Measurements from ENCODE around the gene LRMDA.

Gene LRMDA

DNA sequence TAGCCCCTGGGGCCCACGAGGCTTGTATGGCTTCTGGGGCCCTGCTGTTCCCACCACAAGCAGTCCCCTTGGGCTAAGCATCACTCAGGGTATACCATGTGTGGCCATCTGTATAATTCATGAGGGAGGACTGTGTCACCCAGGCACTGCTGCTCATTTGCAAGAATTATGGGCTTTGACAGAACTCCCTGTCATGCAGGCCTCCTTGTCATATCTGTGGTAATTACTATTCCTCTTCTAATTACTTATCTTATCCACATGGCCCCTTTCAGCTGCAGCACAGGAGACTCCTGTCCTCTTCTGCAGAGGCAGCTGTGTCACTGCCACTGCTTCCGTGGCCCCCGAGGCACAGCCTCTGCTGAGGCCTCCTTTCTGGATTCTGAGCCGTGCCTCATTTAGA is 46.3 kb downstream of the LRMDA start:
- no peak for DNase-seq

DNA sequence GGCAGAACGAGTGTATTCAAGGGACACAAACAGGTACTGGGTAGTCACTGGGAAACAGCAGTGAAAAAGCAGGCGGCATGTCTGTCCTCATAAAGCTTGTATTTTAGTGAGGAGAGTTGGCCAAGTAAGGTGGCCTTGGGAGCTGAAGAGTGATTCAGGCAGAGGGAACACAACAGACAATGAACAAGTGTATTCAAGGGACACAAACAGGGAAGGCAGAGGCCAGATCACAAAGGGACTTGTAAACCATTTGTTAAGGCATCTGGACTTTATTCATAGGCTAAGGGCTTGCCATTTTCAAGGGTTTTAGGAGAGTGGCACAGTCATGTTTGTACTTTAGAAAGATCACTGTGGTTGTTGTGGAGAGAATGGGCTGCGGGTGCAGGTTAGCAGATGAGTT is 49.0 kb downstream of the LRMDA start:
- no peak for DNase-seq

DNA sequence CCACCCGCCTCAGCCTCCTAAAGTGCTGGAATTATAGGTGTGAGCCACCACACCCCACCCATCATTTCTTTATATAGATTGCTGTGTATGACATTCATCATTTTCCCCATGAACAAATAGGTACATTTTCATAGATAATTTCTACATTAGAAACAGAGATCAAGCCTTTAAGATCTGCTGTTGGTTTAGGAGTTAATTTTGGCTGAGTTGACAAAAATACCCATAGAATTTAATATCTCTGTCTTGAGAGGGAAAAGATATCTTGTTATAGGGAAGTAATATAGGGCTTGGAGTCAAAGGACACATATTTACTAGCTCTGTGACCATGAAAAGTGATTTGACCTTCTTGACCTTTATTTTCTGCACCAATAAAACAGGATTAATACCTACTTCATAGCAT is 51.8 kb downstream of the LRMDA start:
- DNase-seq = no peak

DNA sequence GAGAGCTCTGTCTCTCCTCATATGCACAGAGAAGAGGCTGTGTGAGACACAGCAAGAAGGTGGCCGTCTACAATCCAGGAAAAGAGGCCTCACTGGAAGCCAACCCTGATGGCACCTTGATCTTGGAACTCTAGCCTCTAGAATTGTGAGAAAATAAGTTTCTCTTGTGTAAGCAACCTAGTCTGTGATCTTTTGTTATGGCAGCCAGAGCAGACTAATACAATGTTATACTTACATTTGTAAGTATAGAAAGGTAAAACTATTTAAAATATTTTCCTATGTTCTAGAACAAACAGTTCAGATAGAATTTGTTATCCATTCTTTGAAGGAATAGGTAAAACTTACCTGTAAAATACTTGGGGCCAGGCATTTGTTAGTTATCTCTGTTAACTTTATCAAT is 53.3 kb downstream of the LRMDA start:
- DNase-seq = no peak

DNA sequence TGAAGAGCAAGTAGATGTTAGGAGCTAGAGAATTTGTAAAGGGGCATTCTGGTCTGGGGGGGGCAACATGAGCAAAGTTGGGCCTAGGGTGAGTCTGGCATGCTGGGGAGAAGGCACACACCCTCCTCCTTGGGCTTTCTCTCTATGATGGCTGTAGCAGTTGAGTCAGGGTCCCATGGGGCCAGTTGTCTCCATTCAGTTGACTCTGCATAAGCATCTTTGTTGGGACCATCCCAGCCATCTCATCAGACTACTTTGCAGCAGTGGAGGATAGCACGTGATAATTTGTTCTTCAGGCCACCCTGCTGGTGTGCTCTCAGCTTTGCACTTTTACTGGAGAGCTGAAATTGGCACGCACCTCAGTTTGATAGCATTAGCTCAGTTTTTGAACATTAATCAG is 55.2 kb downstream of the LRMDA start:
- no peak for DNase-seq

DNA sequence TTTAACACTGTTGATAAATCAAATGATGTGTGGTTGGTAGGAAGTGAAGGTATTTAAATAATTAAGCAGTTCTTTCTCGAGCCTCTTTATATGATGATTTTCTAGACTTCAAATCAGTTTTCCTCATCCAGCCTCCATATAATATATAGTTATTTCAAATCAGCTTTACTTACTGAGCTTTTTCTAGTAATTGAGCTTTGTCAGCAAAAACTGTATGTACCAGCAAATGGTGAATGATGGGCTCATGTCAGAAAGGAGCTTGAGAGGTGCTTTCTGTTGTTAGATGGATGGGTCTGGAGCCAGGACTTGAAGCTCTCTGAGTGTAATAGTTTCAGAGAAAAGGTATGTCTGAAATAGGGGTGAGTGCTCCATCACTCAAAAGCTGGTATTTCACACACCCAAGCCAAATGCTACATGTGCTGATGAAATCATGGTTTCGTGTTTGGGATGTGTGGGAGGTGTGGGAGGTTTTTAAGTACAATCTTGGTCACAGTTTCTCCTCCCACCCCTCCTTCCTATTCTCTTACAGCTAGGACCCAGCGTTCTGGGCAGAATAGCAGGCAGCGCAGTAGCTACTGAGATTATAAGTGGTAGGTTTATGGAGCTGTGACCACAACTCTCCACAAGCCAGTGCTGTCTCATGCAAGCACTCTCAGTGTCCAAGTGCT is 55.8 kb downstream of the LRMDA start:
- no peak for DNase-seq

DNA sequence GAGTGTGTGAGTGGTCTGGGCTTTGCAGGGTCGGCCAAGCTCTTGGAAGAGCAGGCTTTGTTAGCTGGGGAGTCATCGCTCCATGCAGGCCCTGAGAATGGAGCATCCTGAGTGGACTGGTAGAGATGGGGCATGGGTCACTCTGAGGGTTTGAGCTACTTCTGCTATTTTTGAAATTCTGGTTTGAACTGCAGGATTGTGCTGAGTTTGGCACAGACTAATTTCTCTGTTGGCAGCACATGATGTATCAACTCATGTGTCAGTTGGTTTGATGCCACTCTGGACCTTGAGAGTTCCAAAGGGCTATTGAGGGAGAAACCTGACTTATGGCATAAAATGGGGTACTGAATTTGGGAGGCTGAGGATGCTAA is 56.3 kb downstream of the LRMDA start:
- no peak for DNase-seq

DNA sequence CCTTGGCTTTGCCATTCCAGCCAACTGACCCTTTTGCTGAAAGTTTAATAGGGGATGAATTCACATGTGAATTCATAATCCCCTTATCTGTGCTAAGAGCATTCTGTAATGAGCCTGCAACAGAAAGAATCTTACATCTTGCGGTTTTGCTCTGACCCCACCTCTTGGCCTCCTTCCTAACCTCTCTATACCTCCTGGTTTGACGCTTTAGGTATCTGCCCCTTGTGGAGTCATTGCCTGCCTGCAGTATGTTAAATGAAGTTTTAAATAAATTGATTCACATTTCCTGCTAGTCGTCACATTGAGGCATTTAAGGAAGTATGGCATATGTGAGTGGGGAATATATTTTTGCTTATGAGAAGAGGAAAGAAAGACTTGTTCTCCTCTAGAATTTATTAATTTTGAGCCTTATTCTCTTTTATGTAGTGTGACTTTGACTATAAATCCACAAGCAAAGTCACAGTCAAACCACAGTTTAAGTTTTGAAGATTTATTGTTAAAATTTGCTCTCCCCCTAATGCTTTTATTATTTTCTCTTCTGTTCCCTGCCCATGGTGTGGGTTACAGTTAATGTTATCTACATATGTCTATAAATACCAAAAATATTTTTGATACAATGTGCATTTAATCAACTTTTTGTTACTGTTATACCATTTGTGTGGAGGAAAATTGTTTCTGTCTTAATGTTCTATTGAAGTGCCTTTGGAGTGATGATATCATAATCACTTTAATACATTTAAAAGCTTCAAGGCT is 60.9 kb downstream of the LRMDA start:
- DNase-seq = no peak

DNA sequence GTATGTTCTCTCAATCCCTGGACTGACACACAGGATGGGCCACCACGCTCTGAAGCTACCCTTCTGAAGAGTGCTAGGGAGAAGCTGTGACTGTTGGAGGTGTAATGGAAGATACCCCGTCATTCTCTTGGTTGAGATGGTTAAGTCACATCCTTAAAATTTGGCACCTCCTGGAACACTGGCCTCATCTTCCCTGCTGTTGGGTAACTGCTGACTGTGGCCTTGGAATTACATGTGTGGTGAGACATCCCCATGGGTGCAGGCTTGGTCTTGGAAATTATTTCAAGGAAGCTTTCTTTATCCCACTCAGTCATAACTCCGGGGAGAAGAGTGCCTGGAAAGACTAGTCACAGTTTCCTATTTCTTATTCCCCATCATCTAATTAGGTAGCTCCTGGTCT is 62.0 kb downstream of the LRMDA start:
- no peak for DNase-seq

DNA sequence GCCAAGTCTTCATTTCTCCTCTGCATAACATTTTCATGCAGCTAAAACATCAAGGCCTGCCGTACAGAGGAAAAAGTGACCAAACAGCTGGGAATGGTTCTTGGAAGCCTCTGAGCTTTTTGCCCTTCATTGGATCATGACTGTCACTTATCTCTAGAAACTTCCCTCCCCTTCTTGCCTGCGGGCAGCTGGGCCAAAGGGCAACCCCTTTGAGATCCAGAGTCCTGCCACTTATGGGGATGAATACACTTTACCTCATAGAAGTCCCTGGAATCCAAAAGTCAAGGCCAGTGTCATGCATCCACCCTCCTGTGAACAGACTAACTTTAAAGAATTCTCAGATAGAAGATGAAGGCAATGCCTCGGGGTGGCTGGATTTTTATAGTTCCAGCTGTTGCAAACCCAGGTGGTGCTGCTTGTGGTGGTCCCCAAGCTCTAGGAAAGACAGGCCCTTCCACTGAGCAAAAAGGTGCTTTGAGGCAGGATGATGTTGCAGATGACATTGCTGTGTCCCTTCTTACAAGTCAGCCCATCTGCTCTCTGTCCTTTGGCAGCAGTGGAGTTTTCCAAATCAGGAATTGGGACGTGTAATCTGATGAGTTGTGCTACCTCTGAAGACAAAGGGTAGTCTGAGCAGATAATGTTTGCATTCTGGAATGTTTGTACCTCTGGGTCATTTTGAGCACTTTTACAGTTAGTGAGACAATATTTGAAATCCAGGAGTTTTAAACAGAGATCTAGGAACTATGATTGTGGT is 64.2 kb downstream of the LRMDA start:
- DNase-seq = no peak

DNA sequence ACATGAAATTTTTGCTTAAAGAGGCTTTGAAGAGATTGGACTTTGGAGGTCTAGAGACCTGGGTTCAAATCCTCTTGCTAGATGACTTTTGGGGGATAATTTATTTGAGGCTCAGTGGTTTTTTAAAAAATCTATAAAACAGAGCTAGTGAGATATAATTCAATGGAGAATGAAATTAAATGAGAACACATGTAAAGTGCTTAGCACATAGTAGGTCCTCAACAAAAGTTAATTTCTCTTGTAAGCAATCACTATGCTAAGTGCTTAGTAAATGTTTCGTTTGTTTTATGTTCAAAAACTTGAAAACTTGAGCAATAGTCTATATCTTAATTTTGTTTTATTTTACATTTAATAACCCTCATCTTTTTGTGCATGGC is 64.8 kb downstream of the LRMDA start:
- DNase-seq = no peak

DNA sequence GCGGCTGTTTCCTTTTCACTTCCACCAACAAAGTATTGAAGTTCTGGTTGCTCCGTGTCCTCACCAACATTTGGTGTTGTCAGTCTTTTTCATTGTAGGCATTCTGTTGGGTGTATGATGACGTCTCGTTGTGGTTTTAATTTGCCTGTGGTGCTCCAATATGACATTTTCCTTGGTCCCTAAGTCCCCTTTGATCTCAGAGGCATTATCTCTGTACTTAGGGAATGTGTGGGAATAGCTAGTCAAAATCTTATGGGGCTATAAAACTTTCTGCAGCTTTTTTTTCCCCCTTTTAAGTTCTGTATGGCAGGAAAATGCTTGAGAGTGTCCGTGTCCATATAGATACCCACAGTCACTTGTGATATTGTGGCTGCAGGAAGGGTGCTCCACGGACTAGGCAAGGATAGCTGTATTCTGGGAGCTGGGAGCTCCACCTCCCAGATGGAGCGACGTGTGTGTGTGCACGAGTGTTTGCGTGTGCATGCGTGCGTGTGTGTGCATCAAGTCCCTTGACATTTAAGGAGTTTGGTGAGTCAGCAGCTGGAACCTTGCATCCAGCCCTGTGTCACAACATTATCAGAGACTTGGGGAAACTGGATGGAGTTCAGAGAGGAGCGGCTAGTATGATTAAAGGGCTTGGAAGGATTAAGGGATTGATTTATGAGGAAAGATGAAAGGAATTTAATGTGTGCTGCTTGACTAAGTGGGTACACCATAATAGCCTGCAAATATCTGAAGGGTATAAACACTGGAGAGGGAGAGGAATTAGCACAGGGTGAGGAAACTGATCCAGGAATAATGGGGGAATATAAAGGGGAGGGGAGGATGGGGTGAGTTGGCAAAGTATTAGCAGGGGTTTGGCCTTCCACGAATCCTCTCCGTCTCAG is 66.8 kb downstream of the LRMDA start:
- DNase-seq = no peak

DNA sequence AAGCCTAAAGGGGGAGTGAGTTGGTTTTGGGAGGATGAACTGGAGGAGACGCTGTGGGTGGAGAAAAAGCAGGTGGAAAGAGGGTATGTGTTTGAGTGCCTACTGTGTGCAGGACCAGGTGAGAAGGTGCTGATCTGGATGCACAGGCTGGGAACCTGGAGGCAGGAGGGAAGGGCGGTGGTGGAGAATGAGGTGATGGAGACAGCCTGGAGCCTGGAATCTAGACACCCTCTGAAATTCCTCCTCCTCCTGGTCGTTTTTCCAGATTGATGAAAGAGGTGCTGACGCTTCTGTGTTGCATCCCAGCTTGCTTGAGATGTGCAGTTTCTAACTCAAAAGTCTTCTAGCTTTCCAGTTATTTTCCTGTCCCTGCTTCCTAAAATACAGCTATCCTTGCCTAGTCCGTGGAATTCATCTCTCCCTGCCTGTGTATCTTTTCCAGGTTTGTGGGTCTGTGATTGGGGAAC is 67.5 kb downstream of the LRMDA start:
- DNase-seq = no peak

DNA sequence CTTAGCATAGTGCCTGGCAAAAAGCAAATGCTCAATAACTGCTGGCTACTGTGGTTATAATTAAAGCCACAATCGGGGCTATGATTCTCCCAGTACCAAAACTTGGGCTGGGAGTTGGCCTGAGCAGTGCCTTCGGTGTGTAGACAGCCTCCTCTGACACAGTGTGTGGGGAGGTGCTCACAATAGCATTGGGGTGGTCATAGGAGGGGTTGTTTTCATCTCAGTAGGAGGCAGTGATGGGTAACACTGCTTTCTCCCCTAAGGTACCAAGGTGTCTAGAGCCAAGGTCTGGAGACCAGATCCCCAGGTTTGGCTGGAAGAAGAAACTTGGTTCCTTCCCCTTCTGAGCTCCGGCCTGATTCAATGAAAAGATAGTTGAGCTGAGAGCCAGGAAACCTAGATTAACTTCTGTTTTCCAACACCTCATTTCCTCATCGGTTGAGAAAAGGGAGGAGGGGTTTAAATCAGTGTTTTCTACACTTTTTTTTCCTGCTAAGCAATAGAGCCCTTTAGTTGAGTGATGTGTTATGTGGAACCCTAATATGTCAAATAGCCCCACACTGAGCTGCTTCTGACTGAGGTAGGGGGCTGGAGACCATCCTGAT is 68.2 kb downstream of the LRMDA start:
- DNase-seq = no peak

DNA sequence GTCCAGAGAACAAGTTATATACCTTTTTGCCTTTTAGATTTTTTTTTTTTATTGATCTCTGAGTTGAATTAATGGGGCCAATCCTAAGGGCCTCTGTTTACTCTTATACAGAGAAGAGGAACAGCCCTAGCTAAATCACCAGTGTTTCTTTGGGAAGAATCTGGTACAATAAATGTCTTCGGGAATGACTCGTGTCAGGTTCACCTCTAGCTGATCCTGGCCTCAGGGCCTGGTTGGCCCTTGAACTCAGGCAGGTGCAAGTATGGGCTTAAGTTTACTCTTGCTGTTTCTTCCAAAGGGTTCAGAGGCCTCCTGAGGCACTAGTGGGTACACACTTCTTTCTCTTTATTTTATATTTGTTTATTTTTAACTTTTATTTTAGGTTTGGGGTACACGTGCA is 71.0 kb downstream of the LRMDA start:
- no peak for DNase-seq

DNA sequence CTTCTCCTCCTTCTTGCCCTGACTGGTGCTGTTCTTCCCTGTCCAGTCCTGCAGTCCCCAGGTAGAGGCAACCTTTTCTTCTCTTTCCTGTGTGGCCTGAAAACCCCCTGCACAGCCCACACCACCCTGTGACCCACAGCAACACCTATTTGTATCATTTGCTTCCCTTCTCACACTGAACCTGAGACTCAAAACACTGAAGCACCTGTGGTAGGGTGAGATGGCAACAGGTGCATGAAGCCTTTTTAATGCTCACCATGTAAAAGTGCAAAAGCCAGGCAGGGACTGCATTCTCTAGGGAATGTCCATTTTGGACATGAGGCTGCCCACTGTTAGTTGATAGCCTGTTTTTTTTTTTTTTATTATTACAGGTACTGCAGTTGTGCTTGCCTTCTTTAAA is 71.4 kb downstream of the LRMDA start:
- DNase-seq = no peak

DNA sequence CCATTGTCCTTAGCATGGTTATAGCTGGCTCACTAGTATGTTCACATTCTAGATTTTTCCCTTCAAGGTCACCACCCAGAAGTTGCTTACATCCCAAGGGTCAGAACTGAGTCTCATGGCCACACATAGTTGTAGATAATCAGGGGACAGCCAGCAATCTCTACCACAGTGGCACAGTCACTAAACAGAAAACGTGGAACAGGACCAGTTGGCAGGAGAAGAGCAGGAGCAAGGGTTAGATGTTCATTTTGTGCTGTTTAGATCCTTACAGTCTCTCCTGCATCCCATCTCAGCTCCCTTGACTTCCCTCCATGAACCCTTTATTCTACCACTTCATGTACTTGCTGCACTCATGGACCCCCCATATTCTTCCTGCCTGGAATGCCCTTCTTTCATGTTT is 73.9 kb downstream of the LRMDA start:
- DNase-seq = no peak

DNA sequence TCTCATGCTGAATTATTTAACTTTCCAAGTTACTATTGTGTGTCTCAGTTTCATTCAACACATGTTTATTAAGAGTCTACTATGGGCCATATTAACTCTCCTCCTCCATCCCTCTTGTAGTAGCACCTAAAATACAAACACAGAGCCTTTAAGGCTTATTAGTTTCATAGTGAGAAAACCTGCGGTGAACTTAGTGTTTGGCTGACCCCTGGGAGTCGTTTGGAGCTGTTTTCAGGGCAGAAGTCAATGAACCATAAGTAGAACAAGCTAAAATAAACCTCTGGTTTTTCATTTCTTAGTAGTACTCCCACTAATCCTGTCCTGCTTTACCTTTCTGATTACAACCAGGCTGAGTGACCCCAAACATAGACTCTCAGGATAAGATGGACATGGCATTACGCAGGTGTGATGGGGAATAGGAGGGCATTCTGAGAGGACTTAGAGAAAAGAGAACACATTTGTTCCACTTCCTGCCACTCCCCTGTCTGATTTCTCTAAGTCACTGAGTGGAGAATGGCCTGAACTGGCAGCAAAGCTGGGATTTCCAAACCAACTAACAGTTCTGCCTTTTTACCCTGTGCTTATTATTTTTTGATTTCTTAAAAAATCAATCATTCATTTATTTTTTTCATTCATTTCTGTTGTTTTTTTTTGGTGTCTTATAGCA is 74.5 kb downstream of the LRMDA start:
- DNase-seq = no peak

DNA sequence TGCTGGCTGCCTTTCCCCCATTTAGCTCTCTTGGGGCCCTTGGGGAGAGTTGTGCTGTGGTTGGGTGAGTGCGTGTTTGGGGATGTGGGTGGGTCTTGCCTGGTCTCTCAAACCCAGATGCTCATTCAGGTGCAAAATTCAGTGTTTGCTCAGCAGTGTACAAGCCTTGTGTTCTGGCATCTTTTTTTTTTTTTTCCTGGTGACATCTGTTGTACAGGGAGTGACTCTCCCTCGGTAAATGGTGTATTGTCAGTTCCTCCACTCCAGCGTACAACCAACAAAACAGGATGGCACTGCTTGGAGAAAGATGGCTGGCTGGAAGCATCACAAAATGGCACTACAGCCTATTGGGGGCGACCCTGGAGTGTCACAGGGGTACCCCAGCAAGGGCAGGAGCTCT is 75.5 kb downstream of the LRMDA start:
- no peak for DNase-seq

DNA sequence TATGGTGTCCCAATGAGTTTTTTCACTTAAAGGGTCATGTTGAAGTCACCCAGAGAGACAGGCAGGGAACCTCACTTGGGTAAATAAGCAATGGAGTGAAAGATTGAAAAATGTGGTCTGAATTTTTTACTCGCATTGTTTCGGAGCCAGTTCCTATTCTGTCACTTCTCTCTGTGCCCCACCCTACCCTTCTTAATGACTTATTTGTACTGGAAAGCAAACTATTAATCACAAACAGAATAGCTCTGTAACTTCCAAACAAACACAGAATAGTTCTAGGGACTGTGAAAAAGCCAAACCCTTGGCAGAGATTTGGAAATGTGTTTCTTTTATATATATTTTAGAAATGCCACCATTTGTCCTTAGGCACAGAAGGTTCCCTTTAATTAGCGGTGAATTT is 76.0 kb downstream of the LRMDA start:
- DNase-seq = no peak

DNA sequence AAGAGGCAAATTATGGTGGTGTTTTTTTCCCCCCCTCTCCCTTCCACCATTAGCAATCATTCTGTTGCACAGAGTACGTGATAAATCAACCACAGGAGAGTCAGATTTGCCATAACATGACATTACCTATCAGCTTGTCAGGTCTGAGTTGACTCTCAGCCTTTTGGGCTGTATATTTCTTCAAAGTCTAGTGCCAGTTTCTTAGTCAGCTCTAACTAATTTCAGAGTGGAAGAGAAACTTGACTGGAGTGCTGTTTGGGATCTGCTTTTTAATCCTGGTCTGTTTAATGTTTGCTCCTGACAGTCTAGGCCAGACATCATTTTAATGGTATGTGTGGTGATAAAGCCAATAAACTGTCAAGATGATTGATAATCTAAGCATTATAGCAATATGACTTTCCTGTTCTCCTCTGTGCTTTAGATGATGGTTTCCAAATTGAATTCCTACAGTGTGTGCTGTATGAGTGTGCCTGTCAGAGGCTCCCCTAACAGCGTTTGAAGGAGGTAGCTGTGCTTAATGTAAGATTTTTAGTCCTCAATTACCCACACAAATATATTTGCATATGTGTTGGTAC is 76.9 kb downstream of the LRMDA start:
- DNase-seq = no peak

DNA sequence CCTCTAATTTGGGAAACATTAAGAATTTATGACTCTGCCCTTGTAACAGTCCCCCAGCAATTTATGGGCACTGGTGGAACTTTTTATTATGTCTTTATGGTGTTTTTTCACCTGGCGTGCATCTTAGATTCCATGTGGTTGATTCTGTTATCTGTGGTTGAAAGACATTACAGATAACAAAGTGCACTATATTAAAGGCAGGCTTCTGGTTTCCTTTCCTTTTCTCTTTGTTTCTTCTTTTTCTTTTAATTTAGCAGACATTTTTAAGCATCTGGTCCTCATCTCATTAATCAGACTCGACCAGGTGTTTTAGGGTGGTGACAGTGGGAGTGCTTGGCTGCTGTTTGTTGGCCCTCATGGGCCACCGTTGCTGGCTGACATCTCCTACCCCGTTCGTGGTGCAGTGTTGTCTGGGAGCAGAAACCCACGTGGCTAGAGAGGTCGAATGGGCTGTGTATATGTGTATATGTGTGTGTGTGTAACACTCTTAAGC is 77.4 kb downstream of the LRMDA start:
- no peak for DNase-seq
